IPS-NIHi7 (cell line): ENCODE results near the gene INAFM1.

Experiments
- DNase-seq: peaks from one replicate; pipeline ENCODE4 v3.0.0; 2012; ENCODE audit warnings: mixed read lengths; ENCODE audit errors: extremely low spot score

The INAFM1 gene

GRCh38 chr19:47309608-47310007, 34.9 kb downstream of the INAFM1 start, which contains the start of gene C5AR1:
Gene C5AR1, plus strand, starts transcription at chr19:47309861. Its CDS starts 35 bp downstream, at chr19:47309896.
- no peak for DNase-seq

- DNase-seq, result no peak
Observed at GRCh38 chr19:47310323-47310722, 35.6 kb downstream of the INAFM1 start.

- no peak for DNase-seq
Observed at GRCh38 chr19:47310819-47311218, 36.1 kb downstream of the INAFM1 start.

- no peak for DNase-seq
Observed at GRCh38 chr19:47312366-47313006, 37.8 kb downstream of the INAFM1 start.

- DNase-seq, result no peak
Observed at GRCh38 chr19:47313754-47314295, 39.1 kb downstream of the INAFM1 start.

- DNase-seq, result peak; percentile 63
Observed at GRCh38 chr19:47315125-47315821, 40.6 kb downstream of the INAFM1 start.

- DNase-seq, result no peak
Observed at GRCh38 chr19:47316513-47316912, 41.8 kb downstream of the INAFM1 start.

- DNase-seq, result no peak
Observed at GRCh38 chr19:47319923-47320871, 45.5 kb downstream of the INAFM1 start.

DNA sequence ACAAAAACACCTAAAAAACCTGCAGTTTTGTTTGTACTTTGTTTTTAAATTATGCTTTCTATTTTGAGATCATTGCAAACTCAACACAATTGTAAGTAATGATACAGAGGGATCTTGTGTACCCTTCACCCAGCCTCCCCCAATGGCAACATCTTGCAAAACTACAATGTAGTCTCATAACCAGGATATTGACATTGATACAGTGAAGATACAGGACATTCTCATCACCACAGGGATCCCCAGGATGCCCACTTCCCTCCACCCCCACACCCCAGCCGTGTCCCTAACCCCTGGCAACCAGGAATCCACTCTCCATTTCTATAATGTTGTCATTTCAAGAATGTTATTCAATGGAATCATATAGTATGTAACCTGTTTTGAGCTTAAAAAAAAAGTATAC, 46.9 kb downstream of the INAFM1 start:
- DNase-seq, result no peak

- DNase-seq, result no peak
Observed at GRCh38 chr19:47322058-47322457, 47.4 kb downstream of the INAFM1 start.

DNA sequence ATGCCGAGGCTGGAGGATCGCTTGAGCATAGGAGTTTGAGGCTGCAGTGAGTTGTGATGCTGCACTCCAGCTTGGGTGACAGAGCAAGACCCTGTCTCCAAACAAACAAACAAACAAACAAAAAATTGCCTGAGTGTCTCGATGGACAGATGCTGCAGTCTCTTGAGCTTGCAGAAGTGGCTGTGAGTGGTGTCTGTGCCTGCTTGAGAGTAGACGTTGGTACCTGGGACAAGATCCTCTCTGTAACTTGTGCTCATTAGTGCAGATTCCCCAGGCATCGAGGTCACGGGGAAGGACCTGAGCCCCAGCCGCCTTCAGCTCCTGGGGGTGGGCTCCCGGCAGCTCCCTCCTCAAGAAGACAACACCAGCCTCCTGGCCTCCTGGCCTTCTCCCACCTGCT, 48.7 kb downstream of the INAFM1 start:
- no peak for DNase-seq

DNA sequence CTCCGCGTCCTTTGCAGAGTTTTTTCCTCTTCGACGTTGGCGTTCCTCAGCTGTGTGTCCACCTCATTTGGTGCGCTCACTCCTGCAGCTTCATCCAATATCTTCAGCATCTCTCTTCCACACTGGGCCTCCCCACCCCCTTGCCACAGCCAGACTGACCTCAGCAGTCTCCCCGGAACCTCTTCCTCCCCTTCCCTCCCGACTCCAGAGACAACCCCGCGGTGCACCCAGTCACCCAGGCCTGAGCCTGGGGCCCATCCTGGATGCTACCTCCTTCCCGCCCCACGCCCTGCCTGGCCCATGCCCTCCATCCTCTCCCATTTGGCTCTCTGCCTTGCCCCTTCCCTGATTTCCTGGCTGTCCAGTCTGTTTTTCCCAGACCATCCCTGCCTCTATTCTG, 49.2 kb downstream of the INAFM1 start:
- no peak for DNase-seq

DNA sequence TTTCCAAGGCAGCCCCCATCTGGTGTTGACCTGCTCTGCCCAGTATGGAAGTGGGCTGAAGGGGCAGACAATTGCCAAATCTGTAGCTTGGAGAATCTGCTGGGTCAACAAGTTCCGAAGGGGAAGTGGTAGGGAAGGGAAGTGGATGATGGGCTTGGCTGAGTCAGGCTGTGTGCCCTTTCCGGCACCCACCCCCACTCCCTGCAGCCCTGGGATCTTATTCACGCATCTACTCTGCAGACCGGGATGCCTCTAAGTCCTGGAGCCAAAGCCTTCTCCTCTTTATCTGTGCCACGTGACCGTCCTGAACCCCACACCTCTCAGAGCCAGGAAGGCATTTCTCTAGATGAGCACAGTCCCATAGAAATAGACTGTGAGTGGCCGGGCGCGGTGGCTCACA, 49.8 kb downstream of the INAFM1 start:
- DNase-seq, result no peak
